Measurements from ENCODE around the gene TAGAP.

- TF ChIP-seq, protein P1, sequence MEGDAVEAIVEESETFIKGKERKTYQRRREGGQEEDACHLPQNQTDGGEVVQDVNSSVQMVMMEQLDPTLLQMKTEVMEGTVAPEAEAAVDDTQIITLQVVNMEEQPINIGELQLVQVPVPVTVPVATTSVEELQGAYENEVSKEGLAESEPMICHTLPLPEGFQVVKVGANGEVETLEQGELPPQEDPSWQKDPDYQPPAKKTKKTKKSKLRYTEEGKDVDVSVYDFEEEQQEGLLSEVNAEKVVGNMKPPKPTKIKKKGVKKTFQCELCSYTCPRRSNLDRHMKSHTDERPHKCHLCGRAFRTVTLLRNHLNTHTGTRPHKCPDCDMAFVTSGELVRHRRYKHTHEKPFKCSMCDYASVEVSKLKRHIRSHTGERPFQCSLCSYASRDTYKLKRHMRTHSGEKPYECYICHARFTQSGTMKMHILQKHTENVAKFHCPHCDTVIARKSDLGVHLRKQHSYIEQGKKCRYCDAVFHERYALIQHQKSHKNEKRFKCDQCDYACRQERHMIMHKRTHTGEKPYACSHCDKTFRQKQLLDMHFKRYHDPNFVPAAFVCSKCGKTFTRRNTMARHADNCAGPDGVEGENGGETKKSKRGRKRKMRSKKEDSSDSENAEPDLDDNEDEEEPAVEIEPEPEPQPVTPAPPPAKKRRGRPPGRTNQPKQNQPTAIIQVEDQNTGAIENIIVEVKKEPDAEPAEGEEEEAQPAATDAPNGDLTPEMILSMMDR (IDR thresholded peaks at IDR 0.05), result no peak
- no peak for TF ChIP-seq POLR2A (IDR thresholded peaks at IDR 0.05)
These were observed 8.9 kb downstream of the TAGAP start for GRCh38 chr6:159035891-159036290.
